Measurements from ENCODE around the gene ZFAND3.

ZFAND3 gene

GRCh38 chr6:37971266-37971665 lies 151.7 kb downstream of the ZFAND3 start:
- Histone ChIP-seq H4K20me1 (ENCODE audit: insufficient read depth, low read length) (no peaks in the 10 kb centered on the region), H3K9me3 (replicated peaks; ENCODE audit: insufficient read depth, low read length) (no peaks in the 10 kb centered on the region), H3K4me1 (ENCODE audit: low read length) (no peaks in the 10 kb centered on the region), H3K9ac (ENCODE audit: low read length) (no peak overlapping the region), H3K9me2 (replicated peaks; ENCODE audit: insufficient read depth, low read length) (no peaks in the 10 kb centered on the region), H3K4me2 (ENCODE audit: low read depth, low read length) (no peak overlapping the region), H3K27me3 (replicated peaks; ENCODE audit: insufficient read depth, low read length) (no peaks in the 10 kb centered on the region), H3K79me2 (ENCODE audit: low read length) (peaks cover 12% of the 10 kb centered on the region), H3K4me3 (ENCODE audit: low read length) (no peak overlapping the region), H3K27ac (ENCODE audit: low read length) (no peak overlapping the region), H2AFZ (ENCODE audit: low read length) (no peak overlapping the region), H3K36me3 (replicated peaks; ENCODE audit: insufficient read depth, low read length) (no peaks in the 10 kb centered on the region), H3F3A (ENCODE audit: insufficient read depth, low read length) (no peaks in the 10 kb centered on the region)
- TF ChIP-seq CTCF (IDR thresholded peaks at IDR 0.05; ENCODE audit: low read length) = no peak
- TF ChIP-seq EZH2 (optimal IDR thresholded peaks at IDR 0.05; ENCODE audit: low read depth, low read length) = no peak
- TF ChIP-seq EZH2phosphoT487 (IDR thresholded peaks at IDR 0.05; ENCODE audit: low read length) = no peak
- no peak for DNase-seq

DNA sequence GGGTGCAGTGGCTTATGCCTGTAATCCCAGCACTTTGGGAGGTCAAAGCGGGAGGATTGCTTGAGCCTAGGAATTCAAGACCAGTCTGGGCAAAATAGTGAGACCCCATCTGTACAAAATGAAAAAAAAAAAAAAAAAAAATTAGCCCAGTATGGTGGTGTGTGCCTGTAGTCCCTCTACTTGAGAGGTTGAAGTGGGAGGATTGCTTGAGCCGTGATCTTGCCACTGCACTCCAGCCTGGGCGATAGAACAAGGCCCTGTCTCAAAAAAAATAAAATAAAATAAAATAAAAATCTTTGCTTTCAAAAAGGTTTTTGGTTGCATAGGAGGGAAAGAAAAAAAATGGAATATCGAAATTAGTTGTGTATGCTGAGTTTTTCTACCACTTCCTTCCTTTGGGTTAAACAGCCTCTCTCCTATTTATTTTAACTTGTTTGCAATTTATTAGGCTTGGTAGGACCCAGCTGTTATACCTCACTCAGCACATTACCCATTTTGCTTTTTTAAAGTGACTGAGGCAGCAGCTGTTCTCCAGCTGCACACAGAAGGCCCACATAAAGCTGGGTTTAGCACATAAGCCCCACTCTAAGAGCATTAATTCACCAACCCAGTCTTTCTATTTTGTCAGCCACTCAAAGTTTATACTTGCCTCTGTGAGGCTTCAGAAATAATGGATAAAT lies 152.3 kb downstream of the ZFAND3 start:
- Histone ChIP-seq H3K27ac (ENCODE audit: low read length) (no peak overlapping the region), H3K27me3 (replicated peaks; ENCODE audit: insufficient read depth, low read length) (no peaks in the 10 kb centered on the region), H3K36me3 (replicated peaks; ENCODE audit: insufficient read depth, low read length) (no peaks in the 10 kb centered on the region), H3K4me1 (ENCODE audit: low read length) (no peaks in the 10 kb centered on the region), H3K4me2 (ENCODE audit: low read depth, low read length) (no peak overlapping the region), H4K20me1 (ENCODE audit: insufficient read depth, low read length) (no peaks in the 10 kb centered on the region), H3K9me2 (replicated peaks; ENCODE audit: insufficient read depth, low read length) (no peaks in the 10 kb centered on the region), H3K4me3 (ENCODE audit: low read length) (no peak overlapping the region), H3F3A (ENCODE audit: insufficient read depth, low read length) (no peaks in the 10 kb centered on the region), H3K79me2 (ENCODE audit: low read length) (peaks cover 12% of the 10 kb centered on the region), H2AFZ (ENCODE audit: low read length) (no peak overlapping the region), H3K9ac (ENCODE audit: low read length) (no peak overlapping the region), H3K9me3 (replicated peaks; ENCODE audit: insufficient read depth, low read length) (no peaks in the 10 kb centered on the region)
- no peak for TF ChIP-seq EZH2 (optimal IDR thresholded peaks at IDR 0.05; ENCODE audit: low read depth, low read length)
- no peak for TF ChIP-seq CTCF (IDR thresholded peaks at IDR 0.05; ENCODE audit: low read length)
- no peak for TF ChIP-seq EZH2phosphoT487 (IDR thresholded peaks at IDR 0.05; ENCODE audit: low read length)
- DNase-seq = no peak

GRCh38 chr6:37972994-37973757 lies 153.6 kb downstream of the ZFAND3 start:
- no peak overlapping the region for H2AFZ ChIP-seq (ENCODE audit: low read length)
- H3K27me3 ChIP-seq (replicated peaks; ENCODE audit: insufficient read depth, low read length) = no peaks in the 10 kb centered on the region
- no peak overlapping the region for H3K4me2 ChIP-seq (ENCODE audit: low read depth, low read length)
- no peaks in the 10 kb centered on the region for H4K20me1 ChIP-seq (ENCODE audit: insufficient read depth, low read length)
- TF ChIP-seq CTCF (IDR thresholded peaks at IDR 0.05; ENCODE audit: low read length) = no peak
- no peak for TF ChIP-seq EZH2 (optimal IDR thresholded peaks at IDR 0.05; ENCODE audit: low read depth, low read length)
- no peak for TF ChIP-seq EZH2phosphoT487 (IDR thresholded peaks at IDR 0.05; ENCODE audit: low read length)
- no peaks in the 10 kb centered on the region for H3K4me1 ChIP-seq (ENCODE audit: low read length)
- H3K27ac ChIP-seq (ENCODE audit: low read length) = no peak overlapping the region
- H3K9me2 ChIP-seq (replicated peaks; ENCODE audit: insufficient read depth, low read length) = no peaks in the 10 kb centered on the region
- H3K36me3 ChIP-seq (replicated peaks; ENCODE audit: insufficient read depth, low read length) = no peaks in the 10 kb centered on the region
- peaks cover 12% of the 10 kb centered on the region for H3K79me2 ChIP-seq (ENCODE audit: low read length)
- no peak for DNase-seq
- H3K9me3 ChIP-seq (replicated peaks; ENCODE audit: insufficient read depth, low read length) = no peaks in the 10 kb centered on the region
- no peaks in the 10 kb centered on the region for H3F3A ChIP-seq (ENCODE audit: insufficient read depth, low read length)
- H3K4me3 ChIP-seq (ENCODE audit: low read length) = no peak overlapping the region
- no peak overlapping the region for H3K9ac ChIP-seq (ENCODE audit: low read length)
